ENCODE results near the gene SGPP1. TPM values are rescaled to one million over a fixed set of nuclear protein-coding genes. Genes with fewer than 3 reads are reported as not detected.

SGPP1 gene
- total and polyA plus RNA-seq, 2 of the 8 experiments (the other 6 are each of a cell fraction or from before 2014, with no cell fraction given) = 5.7 to 8.1 TPM

- TF ChIP-seq JUN (IDR thresholded peaks at IDR 0.05; ENCODE audit: low read depth, low read length) (no peak), CHD2 (IDR thresholded peaks at IDR 0.05; ENCODE audit: low read length) (no peak), POLR2A (IDR thresholded peaks at IDR 0.05; ENCODE audit: control extremely low read depth in 1 of 2, low read depth in 2 of 2, low read length in 2 of 2) (no peak), BCL11A (IDR thresholded peaks at IDR 0.05; ENCODE audit: low read depth in 2 of 2, low read length in 2 of 2) (no peak)
These were observed 53.9 kb downstream of the SGPP1 start (continued) for GRCh38 chr14:63673886-63674497.
